HG03108 (cell line): ENCODE data around the gene TMEM179.
"Not testable (repeated sequence)": the region's sequence is repeated elsewhere in the genome, so short reads cannot be mapped to it uniquely, and the experiment has no call there.

Source experiments
- ATAC-seq: cut with Tn5 transposase; IDR thresholded peaks from one replicate; pipeline ENCODE4 v1.9.1; 2021; ENCODE audit warnings: moderate library complexity; ENCODE audit not compliant: unreplicated experiment

The TMEM179 gene

GRCh38 chr14:104588066-104588857 is 16.3 kb downstream of the TMEM179 start:
- no peak for ATAC-seq

GRCh38 chr14:104587641-104588040 is 16.9 kb downstream of the TMEM179 start:
- no peak for ATAC-seq

DNA sequence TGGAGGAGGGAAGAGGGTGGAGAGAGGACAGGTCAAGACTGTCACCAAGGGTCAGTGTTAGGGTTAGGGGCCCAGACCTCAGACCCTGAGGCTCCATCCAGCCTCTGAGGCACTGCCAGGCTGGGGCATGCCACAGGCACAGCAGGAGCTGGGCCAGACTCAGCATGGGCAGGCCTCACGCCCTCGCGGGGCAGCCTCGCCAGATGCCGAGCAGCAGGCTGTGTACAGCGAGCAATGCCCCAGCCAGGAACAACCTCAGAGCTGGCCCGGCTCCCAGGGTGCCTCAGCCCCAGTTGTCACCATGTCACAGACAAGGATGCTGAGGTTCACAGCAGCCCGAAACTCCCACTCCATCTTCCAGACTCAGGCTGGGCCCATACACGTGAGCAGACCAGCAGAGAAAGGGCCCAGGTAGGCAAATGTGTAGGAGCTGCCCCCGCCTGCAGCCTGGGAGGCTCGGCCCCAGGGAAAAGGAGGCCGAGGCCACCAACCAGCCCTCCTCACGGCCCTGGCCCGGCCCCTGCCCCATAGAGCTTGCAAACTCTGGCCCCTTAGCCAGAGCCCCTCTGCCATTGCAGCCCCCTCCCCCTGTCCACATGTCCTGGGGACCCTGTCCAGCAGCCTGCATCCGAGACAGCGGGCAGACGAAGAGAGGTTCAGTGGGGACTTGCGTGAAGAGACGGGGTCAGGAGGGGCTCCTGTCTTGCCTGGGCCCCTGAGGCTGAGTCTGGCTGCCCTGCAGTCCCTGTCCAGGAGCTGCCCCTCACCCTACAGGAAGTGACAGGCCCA is 17.5 kb downstream of the TMEM179 start:
- no peak for ATAC-seq

- no peak for ATAC-seq
Observed at GRCh38 chr14:104585966-104586697, 18.4 kb downstream of the TMEM179 start.

- no peak for ATAC-seq
Observed at GRCh38 chr14:104584557-104584956, 20.0 kb downstream of the TMEM179 start.

- no peak for ATAC-seq
Observed at GRCh38 chr14:104583424-104584306, 20.9 kb downstream of the TMEM179 start.

- ATAC-seq, result no peak
Observed at GRCh38 chr14:104582662-104583061, 21.9 kb downstream of the TMEM179 start.

GRCh38 chr14:104582005-104582404 is 22.6 kb downstream of the TMEM179 start:
- no peak for ATAC-seq

DNA sequence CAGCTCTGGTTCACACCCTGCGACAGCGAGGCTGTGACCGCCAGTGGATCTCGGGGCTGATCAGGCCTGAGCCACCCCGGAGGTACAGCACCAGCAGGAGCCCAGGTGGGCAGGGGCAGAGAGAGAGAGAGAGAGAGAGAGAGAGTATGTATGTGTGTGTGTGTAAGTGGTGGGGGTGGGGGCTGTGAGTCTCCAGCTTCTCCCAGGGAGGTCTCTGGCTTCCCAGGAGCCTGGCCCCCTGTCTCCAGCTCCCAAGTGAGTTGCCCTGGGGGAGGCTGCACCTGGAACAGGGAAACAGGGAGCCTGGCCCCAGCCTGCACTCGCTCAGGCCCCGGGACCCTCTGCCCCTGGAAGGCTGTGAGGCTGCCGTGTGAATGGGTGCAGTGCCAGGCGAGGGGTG is 23.1 kb downstream of the TMEM179 start:
- ATAC-seq, result no peak

GRCh38 chr14:104580961-104581360 is 23.6 kb downstream of the TMEM179 start:
- no peak for ATAC-seq

- not testable (repeated sequence) for ATAC-seq
Observed at GRCh38 chr14:104579939-104580338, 24.6 kb downstream of the TMEM179 start.

- no peak for ATAC-seq
Observed at GRCh38 chr14:104579507-104579906, 25.1 kb downstream of the TMEM179 start, which contains the start of gene C14orf180. C14orf180 (plus strand) TSS chr14:104579764; CDS start chr14:104586431, 6,667 bp downstream.

DNA sequence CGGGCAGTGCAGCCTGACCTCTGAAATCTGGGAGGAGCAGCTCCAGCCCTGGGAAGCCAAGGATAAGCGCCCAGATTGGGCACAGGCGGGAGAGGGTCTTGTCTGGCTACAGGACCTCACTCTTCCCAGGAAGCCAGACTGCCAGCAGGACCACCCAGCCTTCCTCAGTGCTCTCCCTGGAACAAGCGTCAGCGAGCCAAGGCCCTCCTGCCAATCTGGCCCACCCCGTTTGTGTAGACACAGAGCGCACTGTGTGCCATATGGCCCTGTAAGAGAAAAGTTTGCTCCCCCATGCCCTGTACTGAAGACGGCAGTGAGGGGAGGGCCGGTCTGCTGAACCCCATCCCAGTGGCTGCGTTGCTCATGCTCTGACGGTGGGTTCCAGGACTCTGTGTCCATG is 26.3 kb downstream of the TMEM179 start:
- ATAC-seq, result no peak

- ATAC-seq, result no peak
Observed at GRCh38 chr14:104577847-104578301, 26.7 kb downstream of the TMEM179 start.

- ATAC-seq, result no peak
Observed at GRCh38 chr14:104577426-104577825, 27.1 kb downstream of the TMEM179 start.

DNA sequence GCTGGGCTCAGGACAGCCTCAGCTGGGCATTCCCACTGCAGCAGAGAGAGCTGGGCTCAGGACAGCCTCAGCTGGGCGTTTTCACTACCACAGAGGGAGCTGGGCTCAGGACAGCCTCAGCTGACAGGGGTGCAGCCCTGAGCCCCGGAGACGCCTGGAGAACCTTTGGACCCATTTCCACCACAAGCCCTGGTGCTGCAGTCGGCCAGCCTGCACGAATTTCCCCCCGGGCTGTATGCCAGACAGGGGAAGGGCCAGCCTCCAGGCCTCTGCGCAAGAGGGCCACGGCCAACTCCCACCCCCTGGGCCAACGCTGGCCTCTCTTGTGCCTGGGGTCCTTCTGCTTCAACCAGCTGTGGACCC is 27.6 kb downstream of the TMEM179 start:
- ATAC-seq, result no peak

DNA sequence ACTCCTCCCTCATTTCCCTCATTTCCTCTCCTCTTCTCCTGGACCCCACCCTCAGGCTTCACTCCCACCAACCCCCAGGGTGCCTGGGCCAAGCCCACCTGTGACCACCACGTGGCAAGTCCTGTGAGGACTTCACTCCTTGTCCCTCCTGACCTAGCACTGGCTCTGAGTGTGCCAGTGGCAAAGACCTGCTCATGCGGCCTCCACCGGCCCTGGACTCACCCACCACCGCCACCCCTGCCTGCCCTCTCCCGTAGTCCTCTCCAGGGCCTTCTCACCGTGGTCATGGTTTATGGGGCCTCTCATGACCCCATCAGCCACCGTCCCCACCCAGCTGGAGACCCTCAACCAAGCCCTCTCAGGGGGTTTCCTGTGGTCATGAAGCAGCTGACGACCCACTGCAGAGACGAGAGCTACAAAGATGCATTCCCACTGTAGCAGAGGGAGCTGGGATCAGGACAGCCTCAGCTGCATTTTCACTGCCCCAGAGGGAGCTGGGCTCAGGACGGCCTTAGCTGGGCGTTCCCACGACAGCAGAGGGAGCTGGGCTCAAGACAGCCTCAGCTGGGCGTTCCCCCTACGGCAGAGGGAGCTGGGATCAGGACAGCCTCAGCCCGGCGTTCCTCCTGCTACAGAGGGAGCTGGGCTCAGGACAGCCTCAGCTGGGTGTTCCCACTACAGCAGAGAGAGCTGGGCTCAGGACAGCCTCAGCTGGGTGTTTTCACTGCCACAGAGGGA is 28.2 kb downstream of the TMEM179 start:
- no peak for ATAC-seq

- ATAC-seq, result no peak
Observed at GRCh38 chr14:104574978-104575583, 29.5 kb downstream of the TMEM179 start.

DNA sequence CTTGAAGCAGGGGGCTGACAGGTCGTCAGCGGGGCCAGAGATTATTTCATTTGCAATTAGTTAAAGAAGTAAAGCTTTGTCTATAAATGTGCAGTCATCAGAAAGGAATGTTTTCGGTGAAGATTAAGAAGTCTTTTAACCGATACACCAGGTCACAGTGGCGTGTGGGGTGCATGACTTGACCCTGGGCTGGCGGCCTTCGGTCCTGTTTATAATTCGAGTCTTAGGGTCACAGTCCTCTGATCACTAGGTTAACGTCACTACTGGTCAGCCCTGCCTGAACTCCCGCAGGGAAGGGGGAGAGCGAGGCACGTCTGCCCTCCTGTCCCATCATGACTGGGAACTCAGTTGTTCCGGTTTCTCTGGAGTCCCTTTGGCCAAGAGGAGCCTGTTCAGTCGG is 30.0 kb downstream of the TMEM179 start:
- ATAC-seq, result no peak
